ENCODE measurements around the gene SV2C. TPM values are rescaled to one million over a fixed set of nuclear protein-coding genes. Genes with fewer than 3 reads are reported as not detected.

Gene SV2C
- total RNA-seq, 4 donors from 2014 or later = 0.18 to 0.85 (median 0.27) TPM; not detected in 1

DNA sequence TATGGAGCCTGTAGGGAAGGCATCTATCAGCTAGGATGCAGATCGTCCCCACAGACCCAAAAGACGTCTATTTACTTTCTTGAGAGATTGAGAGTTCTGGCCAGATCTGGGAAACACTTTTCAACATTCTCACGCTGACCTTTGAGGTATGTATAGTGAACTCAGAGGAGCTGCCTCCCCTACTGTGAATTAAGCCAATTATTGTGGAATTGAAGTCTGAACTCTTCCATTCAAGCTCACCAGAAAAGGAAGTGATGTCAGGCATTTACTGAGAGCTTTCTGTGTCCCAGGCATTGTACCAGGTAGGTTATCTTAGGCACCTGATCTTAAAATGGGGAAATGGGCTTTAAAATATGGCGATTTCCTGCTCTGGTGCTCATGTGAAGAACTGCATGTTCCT, 136.5 kb downstream of the SV2C start:
- Histone ChIP-seq H3K4me1 (no peaks in the 10 kb centered on the region), H3K36me3 (no peaks in the 10 kb centered on the region), H3K27ac (no peak overlapping the region), H3K9me3 (no peaks in the 10 kb centered on the region), H3K27me3 (no peaks in the 10 kb centered on the region), H3K4me3 (no peak overlapping the region)
- TF ChIP-seq POLR2A (IDR thresholded peaks at IDR 0.05) = no peak
- TF ChIP-seq, protein P1, sequence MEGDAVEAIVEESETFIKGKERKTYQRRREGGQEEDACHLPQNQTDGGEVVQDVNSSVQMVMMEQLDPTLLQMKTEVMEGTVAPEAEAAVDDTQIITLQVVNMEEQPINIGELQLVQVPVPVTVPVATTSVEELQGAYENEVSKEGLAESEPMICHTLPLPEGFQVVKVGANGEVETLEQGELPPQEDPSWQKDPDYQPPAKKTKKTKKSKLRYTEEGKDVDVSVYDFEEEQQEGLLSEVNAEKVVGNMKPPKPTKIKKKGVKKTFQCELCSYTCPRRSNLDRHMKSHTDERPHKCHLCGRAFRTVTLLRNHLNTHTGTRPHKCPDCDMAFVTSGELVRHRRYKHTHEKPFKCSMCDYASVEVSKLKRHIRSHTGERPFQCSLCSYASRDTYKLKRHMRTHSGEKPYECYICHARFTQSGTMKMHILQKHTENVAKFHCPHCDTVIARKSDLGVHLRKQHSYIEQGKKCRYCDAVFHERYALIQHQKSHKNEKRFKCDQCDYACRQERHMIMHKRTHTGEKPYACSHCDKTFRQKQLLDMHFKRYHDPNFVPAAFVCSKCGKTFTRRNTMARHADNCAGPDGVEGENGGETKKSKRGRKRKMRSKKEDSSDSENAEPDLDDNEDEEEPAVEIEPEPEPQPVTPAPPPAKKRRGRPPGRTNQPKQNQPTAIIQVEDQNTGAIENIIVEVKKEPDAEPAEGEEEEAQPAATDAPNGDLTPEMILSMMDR (IDR thresholded peaks at IDR 0.05) = no peak
- no peak for DNase-seq

DNA sequence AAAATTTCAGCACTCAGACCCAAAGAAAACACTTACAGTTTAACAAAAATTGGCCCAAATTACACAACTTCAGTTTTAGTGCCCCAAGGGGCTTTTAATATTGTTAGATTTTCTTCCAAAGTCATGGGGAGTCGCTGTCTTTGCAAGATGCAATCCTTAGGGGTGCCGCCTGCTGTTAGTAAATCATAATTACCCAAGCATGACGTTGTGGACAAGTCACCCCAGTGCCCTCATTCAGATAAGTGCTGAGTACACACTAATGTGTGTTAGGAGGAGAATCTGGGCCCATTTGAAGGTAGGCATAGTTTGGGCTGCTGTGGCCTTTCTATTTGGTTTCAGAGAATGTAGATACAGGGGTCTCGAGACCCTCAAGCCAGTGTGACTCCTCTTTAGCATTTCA, 138.1 kb downstream of the SV2C start:
- TF ChIP-seq, protein P1 (IDR thresholded peaks at IDR 0.05) = no peak
- TF ChIP-seq POLR2A (IDR thresholded peaks at IDR 0.05) = no peak
- no peak for DNase-seq
- Histone ChIP-seq H3K27ac (no peak overlapping the region), H3K9me3 (no peaks in the 10 kb centered on the region), H3K4me3 (no peak overlapping the region), H3K4me1 (no peaks in the 10 kb centered on the region), H3K36me3 (no peaks in the 10 kb centered on the region), H3K27me3 (no peaks in the 10 kb centered on the region)

DNA sequence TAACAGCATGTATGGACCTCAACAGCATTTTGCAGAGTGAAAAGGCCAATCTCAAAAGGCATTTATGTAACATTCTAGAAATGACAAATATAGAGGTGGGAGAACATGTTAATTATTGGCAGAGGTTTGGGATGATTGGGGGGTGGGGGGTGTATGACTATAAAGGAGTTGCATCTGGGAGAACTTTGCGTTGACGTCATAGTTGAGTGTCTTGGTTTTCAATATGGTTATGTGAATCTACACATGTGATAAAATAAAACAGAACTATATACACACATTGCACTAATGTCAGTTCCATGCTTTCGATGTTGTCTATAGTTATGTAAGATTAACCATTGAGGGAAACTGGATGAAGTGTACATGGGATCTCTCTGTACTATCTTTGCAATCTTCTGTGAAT, 139.1 kb downstream of the SV2C start:
- TF ChIP-seq, protein P1 (IDR thresholded peaks at IDR 0.05) = no peak
- no peak for TF ChIP-seq POLR2A (IDR thresholded peaks at IDR 0.05)
- Histone ChIP-seq H3K4me3 (no peak overlapping the region), H3K9me3 (no peaks in the 10 kb centered on the region), H3K27ac (no peak overlapping the region), H3K27me3 (no peaks in the 10 kb centered on the region), H3K4me1 (no peaks in the 10 kb centered on the region), H3K36me3 (no peaks in the 10 kb centered on the region)
- no peak for DNase-seq

DNA sequence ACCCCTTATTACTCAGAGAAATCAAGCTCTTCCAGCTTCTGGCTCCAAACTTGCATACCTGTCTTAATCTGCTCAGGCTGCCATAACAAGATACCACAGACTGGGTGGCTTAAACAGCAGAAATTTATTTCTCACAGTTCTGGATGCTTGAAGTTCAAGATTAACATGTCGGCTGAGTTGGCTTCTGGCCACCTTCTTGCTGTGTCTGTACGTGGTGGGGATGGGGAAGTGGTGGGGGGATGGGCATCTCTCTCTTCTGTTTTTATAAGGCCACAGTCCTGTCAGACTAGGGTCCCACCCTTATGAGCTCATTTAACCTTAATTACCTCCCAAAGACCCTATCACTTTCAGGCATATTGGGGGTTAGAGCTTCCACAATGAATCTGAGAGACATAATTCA, 140.5 kb downstream of the SV2C start:
- H3K4me3 ChIP-seq = no peak overlapping the region
- no peak for TF ChIP-seq POLR2A (IDR thresholded peaks at IDR 0.05)
- TF ChIP-seq, protein P1 (IDR thresholded peaks at IDR 0.05) = no peak
- H3K9me3 ChIP-seq = no peaks in the 10 kb centered on the region
- H3K4me1 ChIP-seq = no peaks in the 10 kb centered on the region
- H3K27me3 ChIP-seq = no peaks in the 10 kb centered on the region
- no peaks in the 10 kb centered on the region for H3K36me3 ChIP-seq
- H3K27ac ChIP-seq = no peak overlapping the region
- no peak for DNase-seq

DNA sequence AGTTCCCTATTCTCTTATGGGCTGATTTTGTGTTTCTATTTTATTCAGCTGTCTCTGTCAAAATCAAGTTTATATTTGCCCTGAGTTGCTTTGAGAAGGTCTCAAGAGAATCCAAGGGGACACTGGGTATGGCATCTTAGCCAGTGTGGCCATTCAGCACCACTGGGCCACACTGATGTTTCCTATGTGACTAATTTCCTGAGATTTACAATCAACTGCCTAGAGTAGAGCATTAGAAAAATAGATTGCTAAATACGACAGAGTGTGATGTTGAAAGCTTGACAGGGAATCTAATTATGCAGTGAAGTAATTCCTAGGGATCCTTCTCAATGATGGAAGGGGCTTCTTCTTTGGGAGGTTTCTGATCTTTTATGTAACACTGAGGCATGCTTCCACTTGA, 141.7 kb downstream of the SV2C start:
- Histone ChIP-seq H3K27me3 (no peaks in the 10 kb centered on the region), H3K36me3 (no peaks in the 10 kb centered on the region), H3K27ac (no peak overlapping the region), H3K4me3 (no peak overlapping the region), H3K9me3 (no peaks in the 10 kb centered on the region), H3K4me1 (no peaks in the 10 kb centered on the region)
- TF ChIP-seq POLR2A (IDR thresholded peaks at IDR 0.05) = no peak
- TF ChIP-seq, protein P1 (IDR thresholded peaks at IDR 0.05) = no peak
- no peak for DNase-seq

DNA sequence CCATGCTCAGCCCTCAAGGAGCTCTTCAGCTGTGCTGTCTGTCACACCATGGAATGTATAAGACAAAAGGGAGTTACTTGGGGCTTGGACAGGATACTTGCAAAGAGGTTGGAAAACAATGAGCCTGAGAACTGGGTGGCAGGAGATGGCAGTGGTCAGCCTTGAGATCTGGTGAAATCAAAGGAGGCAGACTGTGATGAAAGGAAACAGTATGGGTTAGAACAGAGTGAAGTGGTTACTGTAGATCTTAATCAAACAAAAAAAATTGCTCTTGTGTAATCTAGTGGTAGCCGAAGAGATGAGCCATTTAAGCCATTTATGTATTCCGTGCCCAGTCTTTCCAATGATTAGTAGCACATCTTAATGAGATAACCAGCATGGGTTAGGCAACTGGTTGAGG, 142.2 kb downstream of the SV2C start:
- no peak for TF ChIP-seq POLR2A (IDR thresholded peaks at IDR 0.05)
- TF ChIP-seq, protein P1 (IDR thresholded peaks at IDR 0.05) = no peak
- DNase-seq = no peak

More for the DNA sequence above, 142.2 kb downstream of the SV2C start:
- Histone ChIP-seq H3K4me1 (no peaks in the 10 kb centered on the region), H3K9me3 (no peaks in the 10 kb centered on the region), H3K4me3 (no peak overlapping the region), H3K27ac (no peak overlapping the region), H3K27me3 (no peaks in the 10 kb centered on the region), H3K36me3 (no peaks in the 10 kb centered on the region)
